ENCODE results near the gene MVK.

Gene MVK

GRCh38 chr12:109637996-109638395, 64.4 kb downstream of the MVK start:
- DNase-seq = no peak

GRCh38 chr12:109638735-109639134, 65.1 kb downstream of the MVK start:
- no peak for DNase-seq

- no peak for DNase-seq
These were observed 65.7 kb downstream of the MVK start for GRCh38 chr12:109639151-109639872.

- no peak for DNase-seq
These were observed 67.4 kb downstream of the MVK start for GRCh38 chr12:109640961-109641360.

GRCh38 chr12:109641422-109641821, 67.8 kb downstream of the MVK start:
- DNase-seq = no peak

- no peak for DNase-seq
These were observed 69.0 kb downstream of the MVK start for GRCh38 chr12:109642506-109643132.

GRCh38 chr12:109645194-109645593, 71.6 kb downstream of the MVK start:
- no peak for DNase-seq

- no peak for DNase-seq
These were observed 72.1 kb downstream of the MVK start for GRCh38 chr12:109645708-109646107.
